HepG2 (cell line): Measurements from ENCODE around the gene COPZ2. TPM values are rescaled to one million over a fixed set of nuclear protein-coding genes. Genes with fewer than 3 reads are reported as not detected.
"Not testable (repeated sequence)": the region's sequence is repeated elsewhere in the genome, so short reads cannot be mapped to it uniquely, and the experiment has no call there.

ENCODE experiments used
- ATAC-seq: fragments of 200-7000 bp; cut with Tn5 transposase; 3 replicates; pipeline ENCODE4 v1.9.1; 2020; ENCODE audit warnings: mild to moderate bottlenecking, moderate library complexity
- BruUV-seq: library from RNA; stranded (reverse); fragments of 400-500 nt; replicated peaks from 2 replicates; lab custom pipeline; 2021; lab: Mats Ljungman, UMichigan
- CTCF ChIA-PET: fragments of 300-600 bp; formaldehyde crosslinking; extraction: SDS; loops from one replicate; lab custom pipeline; 2021; ENCODE audit warnings: low total read pairs, inconsistent platforms, low intra/inter-chr PET ratio; lab: Yijun Ruan, JAX
- POLR2A ChIA-PET: fragments of 350-600 bp; sonication (Branson Sonifier 250); formaldehyde crosslinking; loops from one replicate; lab custom pipeline; 2020; ENCODE audit warnings: antibody characterized with exemption, inconsistent platforms; lab: Yijun Ruan, JAX
- DNase-seq: peaks from one replicate; pipeline ENCODE4 v3.0.0-alpha.2; 2015; ENCODE audit warnings: low spot score
- FAIRE-seq: peaks from 3 replicates; lab custom pipeline; 2011; peaks lifted over from hg19 to GRCh38; lab: Jason Lieb, UNC
- H2AFZ ChIP-seq: one replicate; pipeline ENCODE4 v1.6.1; 2011; ENCODE audit warnings: low read length, inconsistent platforms
- H3K27ac ChIP-seq: fragments of 300-600 bp; 3 replicates; pipeline ENCODE4 v1.8.0; 2011; ENCODE audit warnings: mixed run types, mild to moderate bottlenecking, mixed read lengths, low read length, inconsistent platforms; ENCODE audit not compliant: insufficient read depth; ENCODE audit errors: extremely low read length
- H3K27me3 ChIP-seq, 2 experiments: fragments of 200-600 bp in 1 of 2; 2 replicates in 1 of 2; 3 replicates in 1 of 2; pipeline versions ENCODE4 v1.6.0 to v1.8.0; 2011; ENCODE audit warnings: low read length in 2 of 2, mild to moderate bottlenecking in 2 of 2, moderate library complexity in 2 of 2, inconsistent platforms in 1 of 2; ENCODE audit not compliant: insufficient read depth in 2 of 2, control insufficient read depth in 1 of 2
- H3K36me3 ChIP-seq, 2 experiments: fragments of 200-600 bp in 1 of 2; replicated peaks in 1 of 2; 2 replicates in 1 of 2; 3 replicates in 1 of 2; pipeline versions ENCODE4 v1.5.1 to v1.8.0; 2011; ENCODE audit warnings: low read length in 2 of 2, inconsistent platforms in 1 of 2; ENCODE audit not compliant: insufficient read depth in 2 of 2, control insufficient read depth in 1 of 2
- H3K4me1 ChIP-seq: 2 replicates; pipeline ENCODE4 v1.5.1; 2012; ENCODE audit warnings: low read length, inconsistent platforms; ENCODE audit not compliant: insufficient read depth
- H3K4me2 ChIP-seq: 2 replicates; pipeline ENCODE4 v1.6.0; 2011; ENCODE audit warnings: low read depth, low read length, inconsistent platforms
- H3K4me3 ChIP-seq, 3 experiments: fragments of 200-600 bp in 1 of 3; sonication (generic), shearing (Covaris generic) in 1 of 3; replicated peaks in 1 of 3; 2 replicates each; pipeline ENCODE4 v1.5.1; 2011 to 2016; ENCODE audit warnings: low read length in 3 of 3, inconsistent platforms in 2 of 3, low read depth in 2 of 3, mild to moderate bottlenecking in 2 of 3, control low read depth in 1 of 3, mixed read lengths in 1 of 3; ENCODE audit not compliant: insufficient read depth in 1 of 3
- H3K79me2 ChIP-seq: one replicate; pipeline ENCODE4 v1.6.1; 2011; ENCODE audit warnings: low read length, inconsistent platforms; ENCODE audit not compliant: insufficient read depth
- H3K9ac ChIP-seq: 2 replicates; pipeline ENCODE4 v1.6.0; 2011; ENCODE audit warnings: mild to moderate bottlenecking, low read depth, low read length, inconsistent platforms; ENCODE audit not compliant: insufficient read depth
- H3K9me3 ChIP-seq: 2 replicates; pipeline ENCODE4 v1.5.1; 2012; ENCODE audit warnings: mild to moderate bottlenecking, low read length
- H4K20me1 ChIP-seq: 2 replicates; pipeline ENCODE4 v1.6.0; 2011; ENCODE audit warnings: inconsistent platforms, mild to moderate bottlenecking, low read length, moderate library complexity; ENCODE audit not compliant: insufficient read depth
- BRCA1 ChIP-seq: sonication (generic); formaldehyde crosslinking; IDR thresholded peaks from 2 replicates; pipeline ENCODE4 v1.4.0; 2020; ENCODE audit warnings: missing genetic modification reagents
- RBAK ChIP-seq: sonication (generic); formaldehyde crosslinking; IDR thresholded peaks from 2 replicates; pipeline ENCODE4 v1.5.1; 2020; ENCODE audit warnings: mild to moderate bottlenecking, missing genetic modification reagents
- SYNCRIP ChIP-seq: fragments of 200-400 bp; formaldehyde crosslinking; IDR thresholded peaks from 2 replicates; pipeline ENCODE4 v1.6.1; 2018; ENCODE audit warnings: mild to moderate bottlenecking, low read depth, low read length; ENCODE audit not compliant: insufficient read depth
- TBP ChIP-seq: sonication (generic); formaldehyde crosslinking; IDR thresholded peaks from 2 replicates; pipeline ENCODE4 v1.5.0; 2020; ENCODE audit warnings: missing genetic modification reagents
- ZNF33A ChIP-seq: sonication (generic); formaldehyde crosslinking; IDR thresholded peaks from 2 replicates; pipeline ENCODE4 v1.5.1; 2020; ENCODE audit warnings: missing genetic modification reagents, mild to moderate bottlenecking, moderate library complexity, borderline replicate concordance
- ZNF382 ChIP-seq: sonication (generic); formaldehyde crosslinking; IDR thresholded peaks from 2 replicates; pipeline ENCODE4 v1.5.0; 2020; ENCODE audit warnings: missing genetic modification reagents, mild to moderate bottlenecking, borderline replicate concordance
- ZNF557 ChIP-seq: sonication (generic); formaldehyde crosslinking; IDR thresholded peaks from 2 replicates; pipeline ENCODE4 v1.4.0; 2020; ENCODE audit warnings: missing genetic modification reagents
- ZNF83 ChIP-seq: sonication (generic); formaldehyde crosslinking; IDR thresholded peaks from 2 replicates; pipeline ENCODE4 v1.4.0; 2020; ENCODE audit warnings: missing genetic modification reagents, mild to moderate bottlenecking, borderline replicate concordance
- WGBS: methylation state at CpG from one replicate; pipeline ENCODE4 v1.1.6; 2017; ENCODE audit warnings: low lambda C conversion rate; 5-methylcytosine and 5-hydroxymethylcytosine counted together
- in situ Hi-C: cut with HindIII; loops from 2 replicates; pipeline ENCODE4 v1.10.0; 2017; ENCODE audit warnings: low pct_unique_long_range_greater_than_20kb; ENCODE audit not compliant: extremely low pct_ligation_motif_present
- intact Hi-C: fragments of 100-400 bp; cut with micrococcal nuclease; formaldehyde crosslinking; loops from one replicate; pipeline ENCODE4 v1.10.0; 2022; ENCODE audit not compliant: unreplicated experiment
- polyA plus RNA-seq, 8 experiments: library from polyadenylated mRNA; depleted of rRNA in 3 of 8; stranded (reverse) in 7 of 8; unstranded in 1 of 8; fragments of >200 nt; fragmentation: Illumina TruSeq in 4 of 8; extraction: Trizol in 4 of 8; gene quantifications; 2 replicates each; pipeline versions ENCODE4 v1.2.1 to v1.2.3, GENCODE V29; 2011 to 2016; ENCODE audit warnings: low read depth in 4 of 8, missing spikeins in 1 of 8, mixed read lengths in 1 of 8; ENCODE audit not compliant: insufficient read depth in 1 of 8
- total RNA-seq, 5 experiments: library from RNA; depleted of rRNA; stranded (reverse); fragments of >200 nt; fragmentation: Illumina TruSeq; extraction: Trizol; gene quantifications; 2 replicates each; pipeline ENCODE4 v1.2.3, GENCODE V29; 2016; ENCODE audit warnings: low read depth in 1 of 5

COPZ2 gene
- total and polyA plus RNA-seq, 2 of the 13 experiments (the other 11 are each of a cell fraction or from before 2014, with no cell fraction given): 0.61 to 1.5 TPM

DNA sequence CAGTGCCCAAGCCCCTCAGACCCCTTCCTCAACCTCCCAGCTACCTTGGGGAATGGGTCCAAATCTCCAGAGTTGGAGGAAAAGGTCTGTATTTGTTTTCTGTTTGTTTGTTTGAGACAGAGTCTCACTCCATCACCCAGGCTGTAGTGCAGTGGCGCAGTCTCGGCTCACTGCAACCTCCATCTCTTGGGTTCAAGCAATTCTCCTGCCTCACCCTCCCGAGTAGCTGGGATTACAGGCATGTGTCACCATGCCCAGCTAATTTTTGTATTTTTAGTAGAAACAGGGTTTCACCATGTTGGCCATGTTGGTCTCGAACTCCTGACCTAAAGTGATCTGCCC lies 19.8 kb downstream of the COPZ2 start:
- intact Hi-C loops: loop anchor here (1.0 kb wide), 4 partner anchors 39 to 241 kb away; partner anchors contain the start of gene SCRN2
- ChIA-PET CTCF (interaction anchor here (1.2 to 3.2 kb wide), 7 partner anchors 37 to 241 kb away, joined by 4 to 18 read pairs (median 5); partner anchors contain the start of gene SCRN2), POLR2A (interaction anchor here (1.1 to 1.5 kb wide), 3 partner anchors 47 to 176 kb away, joined by 3 to 5 read pairs (median 5); partner anchors contain the start of genes CDK5RAP3, SCRN2 and SP2)
- H3K4me1 ChIP-seq, H2AFZ ChIP-seq, ATAC-seq, H3K36me3 ChIP-seq, H3K79me2 ChIP-seq, H3K27ac ChIP-seq, H3K9me3 ChIP-seq, H3K4me3 ChIP-seq, BruUV-seq, H3K9ac ChIP-seq, H3K4me2 ChIP-seq, DNase-seq, H4K20me1 ChIP-seq, FAIRE-seq: not testable (repeated sequence)
- WGBS: 45% methylated on average over 4 of the region's 4 CpGs
- in situ Hi-C loops: loop anchor here (5.0 kb wide), 2 partner anchors 40 to 175 kb away; partner anchors contain the start of gene SCRN2
- peaks cover 9 to 41% of the 10 kb centered on the region in 2 experiments; a peak in 4 of 5 replicates for H3K27me3 ChIP-seq

DNA sequence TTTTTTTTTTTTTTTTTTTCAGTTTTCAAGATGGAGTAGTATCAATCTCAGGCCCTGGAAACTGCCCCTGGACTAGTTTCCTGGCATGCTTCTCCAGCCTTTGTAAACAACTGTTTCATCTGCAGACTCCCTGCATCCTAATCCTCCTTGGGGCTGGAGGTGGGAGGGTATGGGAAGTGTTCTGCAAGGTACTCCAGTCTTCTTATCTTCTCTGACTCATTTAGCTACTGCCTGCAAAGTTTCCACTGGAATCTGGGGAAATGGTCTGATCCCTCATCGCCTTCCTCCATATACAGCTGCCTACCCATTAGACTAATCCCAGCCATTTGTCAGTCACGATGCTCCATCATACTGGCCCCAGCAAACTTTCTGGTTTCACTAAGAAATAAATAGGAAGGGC lies 21.5 kb downstream of the COPZ2 start:
- DNase-seq (no peak), FAIRE-seq (no peak), ATAC-seq (no peak)
- Histone ChIP-seq H3K9ac (no peak overlapping the region), H4K20me1 (no peaks in the 10 kb centered on the region; the same call in 1 of the 2 replicates), H3K4me1 (peaks cover 11% of the 10 kb centered on the region), H3K36me3 (no peaks in the 10 kb centered on the region), H3K27ac (no peak overlapping the region), H3K79me2 (no peaks in the 10 kb centered on the region), H3K4me2 (no peak overlapping the region), H2AFZ (no peak overlapping the region), H3K9me3 (no peaks in the 10 kb centered on the region), H3K4me3 (no peak overlapping the region), H3K27me3 (peaks cover 10 to 49% of the 10 kb centered on the region in 2 experiments; a peak in 4 of 5 replicates)
- intact Hi-C loops (no loop called here), in situ Hi-C loops (loop anchor here (5.0 kb wide), 2 partner anchors 39 to 174 kb away; partner anchors contain the start of gene SCRN2)
- CTCF ChIA-PET: no interaction called here
- no TSS peak for BruUV-seq
- TF ChIP-seq ZNF83 (no peak), SYNCRIP (no peak), ZNF33A (CRISPR knock-in tag) (no peak), TBP (CRISPR knock-in tag) (no peak), RBAK (CRISPR knock-in tag) (no peak), ZNF557 (CRISPR knock-in tag) (no peak), ZNF382 (CRISPR knock-in tag) (no peak), BRCA1 (CRISPR knock-in tag) (no peak)
- WGBS: 33% methylated on average over 2 of the region's 2 CpGs
- POLR2A ChIA-PET: no interaction called here
